Measurements from ENCODE around the gene INO80. TPM values are rescaled to one million over a fixed set of nuclear protein-coding genes. Genes with fewer than 3 reads are reported as not detected.

INO80 gene
- total and polyA plus RNA-seq, 2 donors (not counting 3 experiments of a cell fraction or from before 2014, with no cell fraction given) = 5.7 to 29.1 TPM

- H3K9me1 ChIP-seq (replicated peaks; ENCODE audit: control insufficient read depth, extremely low read depth, insufficient read depth, low read length) = no peaks in the 10 kb centered on the region
- H3K27me3 ChIP-seq (ENCODE audit: control insufficient read depth in 2 of 2, insufficient read depth in 2 of 2, low read length in 2 of 2) = no peaks in the 10 kb centered on the region
- no peaks in the 10 kb centered on the region for H4K20me1 ChIP-seq (replicated peaks; ENCODE audit: control insufficient read depth, extremely low read depth, insufficient read depth, low read length)
- DNase-seq (ENCODE audit: low read depth, low spot score) (no peak), FAIRE-seq (no peak)
- BruUV-seq (replicated peaks) = no TSS peak
- H3K9me3 ChIP-seq (replicated peaks; ENCODE audit: control insufficient read depth, insufficient read depth, low read length) = no peaks in the 10 kb centered on the region
- no peak overlapping the region for H3K4me2 ChIP-seq (ENCODE audit: insufficient read depth, low read length)
- H3K27ac ChIP-seq (ENCODE audit: insufficient read depth, low read depth, low read length) = no peak overlapping the region
- no peaks in the 10 kb centered on the region for H3K79me2 ChIP-seq (ENCODE audit: control insufficient read depth, insufficient read depth, low read length)
- POLR2A ChIA-PET = no interaction called here
- CTCF ChIA-PET = no interaction called here
- dilution Hi-C loops (cut with MboI; ENCODE audit: extremely low pct_ligation_motif_present, low sequenced_read_pairs) = no loop called here
- H2AFZ ChIP-seq (ENCODE audit: low read depth, low read length) = no peak overlapping the region
- H3K4me1 ChIP-seq (ENCODE audit: control insufficient read depth, extremely low read depth, insufficient read depth, low read length) = peaks cover 9% of the 10 kb centered on the region
- no peak overlapping the region for H3K4me3 ChIP-seq (replicated peaks in 1 of 3; ENCODE audit: insufficient read depth in 1 of 3, low read depth in 1 of 3, low read length in 3 of 3)
- intact Hi-C loops (cut with micrococcal nuclease) = no loop called here
- no peak overlapping the region for H3K9ac ChIP-seq (replicated peaks; ENCODE audit: extremely low read depth, insufficient read depth, low read length)
- TF ChIP-seq JUN (IDR thresholded peaks at IDR 0.05; ENCODE audit: borderline replicate concordance, insufficient read depth, insufficient read length, low read depth) = no peak
- no peaks in the 10 kb centered on the region for H3K36me3 ChIP-seq (ENCODE audit: control insufficient read depth in 2 of 2, extremely low read depth in 1 of 2, insufficient read depth in 2 of 2, low read length in 2 of 2)
Observed at GRCh38 chr15:41161336-41161735, 45.3 kb upstream of the INO80 start.

- no peak for FAIRE-seq
- Histone ChIP-seq H3K36me3 (ENCODE audit: control insufficient read depth in 2 of 2, extremely low read depth in 1 of 2, insufficient read depth in 2 of 2, low read length in 2 of 2) (no peaks in the 10 kb centered on the region), H3K9me1 (replicated peaks; ENCODE audit: control insufficient read depth, extremely low read depth, insufficient read depth, low read length) (no peaks in the 10 kb centered on the region), H3K9me3 (replicated peaks; ENCODE audit: control insufficient read depth, insufficient read depth, low read length) (no peaks in the 10 kb centered on the region), H2AFZ (ENCODE audit: low read depth, low read length) (no peak overlapping the region), H3K4me2 (ENCODE audit: insufficient read depth, low read length) (no peak overlapping the region), H3K4me3 (replicated peaks in 1 of 3; ENCODE audit: insufficient read depth in 1 of 3, low read depth in 1 of 3, low read length in 3 of 3) (no peak overlapping the region), H3K9ac (replicated peaks; ENCODE audit: extremely low read depth, insufficient read depth, low read length) (no peak overlapping the region), H3K79me2 (ENCODE audit: control insufficient read depth, insufficient read depth, low read length) (no peaks in the 10 kb centered on the region), H3K4me1 (ENCODE audit: control insufficient read depth, extremely low read depth, insufficient read depth, low read length) (peaks cover 9% of the 10 kb centered on the region), H3K27me3 (ENCODE audit: control insufficient read depth in 2 of 2, insufficient read depth in 2 of 2, low read length in 2 of 2) (no peaks in the 10 kb centered on the region), H4K20me1 (replicated peaks; ENCODE audit: control insufficient read depth, extremely low read depth, insufficient read depth, low read length) (no peaks in the 10 kb centered on the region), H3K27ac (ENCODE audit: insufficient read depth, low read depth, low read length) (no peak overlapping the region)
- dilution Hi-C loops (cut with MboI; ENCODE audit: extremely low pct_ligation_motif_present, low sequenced_read_pairs) = no loop called here
- no peak for DNase-seq (ENCODE audit: low read depth, low spot score)
- CTCF ChIA-PET = no interaction called here
- no TSS peak for BruUV-seq (replicated peaks)
- no peak for TF ChIP-seq FOS (IDR thresholded peaks at IDR 0.05; ENCODE audit: borderline replicate concordance, insufficient read depth, low read length)
- TF ChIP-seq EZH2 (IDR thresholded peaks at IDR 0.05; ENCODE audit: borderline replicate concordance, low read depth, low read length, severe bottlenecking) = no peak
- no peak for TF ChIP-seq MYC (IDR thresholded peaks at IDR 0.05; ENCODE audit: low read depth, low read length)
- TF ChIP-seq CTCF (IDR thresholded peaks at IDR 0.05; ENCODE audit: extremely low read depth in 1 of 2, insufficient read depth in 1 of 2, low read depth in 1 of 2, low read length in 2 of 2) = no peak
- no peak for TF ChIP-seq POLR2AphosphoS5 (IDR thresholded peaks at IDR 0.05; ENCODE audit: insufficient read depth, low read depth, low read length)
- TF ChIP-seq JUN (IDR thresholded peaks at IDR 0.05; ENCODE audit: borderline replicate concordance, insufficient read depth, insufficient read length, low read depth) = no peak
- TF ChIP-seq POLR2A (IDR thresholded peaks at IDR 0.05; ENCODE audit: low read depth, low read length) = no peak
- TF ChIP-seq GATA2 (IDR thresholded peaks at IDR 0.05; ENCODE audit: insufficient read depth, insufficient read length, low read depth, low read length) = no peak
- TF ChIP-seq, protein P1, sequence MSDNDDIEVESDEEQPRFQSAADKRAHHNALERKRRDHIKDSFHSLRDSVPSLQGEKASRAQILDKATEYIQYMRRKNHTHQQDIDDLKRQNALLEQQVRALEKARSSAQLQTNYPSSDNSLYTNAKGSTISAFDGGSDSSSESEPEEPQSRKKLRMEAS (IDR thresholded peaks at IDR 0.05; ENCODE audit: insufficient read depth, insufficient read length) = no peak
- intact Hi-C loops (cut with micrococcal nuclease) = no loop called here
- POLR2A ChIA-PET = no interaction called here
Observed at GRCh38 chr15:41160639-41161315, 44.7 kb upstream of the INO80 start.

Measured in endothelial cell of umbilical vein (primary cell).